ENCODE data around the gene TRDMT1.

The TRDMT1 gene

DNA sequence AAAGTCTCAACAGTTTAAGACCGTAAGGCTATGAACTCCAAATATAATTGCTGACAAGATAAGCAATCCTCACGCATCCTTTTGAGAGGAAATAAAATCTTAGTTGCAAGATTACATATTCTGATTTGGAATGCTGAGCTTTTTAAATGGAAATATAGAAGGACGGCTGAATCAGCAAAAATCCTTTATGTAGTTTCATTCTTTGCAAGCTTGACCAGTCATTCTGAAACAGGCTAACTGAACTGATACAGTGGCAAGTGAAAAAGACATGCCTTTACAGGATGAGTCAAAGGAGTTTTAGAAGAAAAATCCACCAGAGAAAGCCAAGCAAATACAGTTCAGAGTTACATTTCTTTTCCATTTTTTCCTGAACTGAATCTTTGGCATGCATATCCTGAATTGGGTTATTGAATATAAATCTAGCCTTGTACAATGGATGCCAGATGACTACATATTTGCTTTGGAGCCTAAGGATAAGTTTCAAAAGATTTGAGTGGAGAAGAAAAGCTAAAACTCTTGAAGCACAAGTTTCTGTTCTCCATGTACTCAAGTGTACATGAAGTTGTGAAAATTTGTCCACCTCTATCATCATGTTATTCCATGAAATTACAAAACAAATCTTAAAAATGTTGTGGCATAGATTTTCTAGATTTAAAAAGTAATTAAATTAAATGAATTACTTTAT is 30.9 kb upstream of the TRDMT1 start:
- DNase-seq (ENCODE audit: low read depth in 1 of 2, low spot score in 1 of 2) = no peak

- no peak for DNase-seq (ENCODE audit: low read depth in 1 of 2, low spot score in 1 of 2)
Observed at GRCh38 chr10:17231788-17232187, 30.3 kb upstream of the TRDMT1 start.

DNA sequence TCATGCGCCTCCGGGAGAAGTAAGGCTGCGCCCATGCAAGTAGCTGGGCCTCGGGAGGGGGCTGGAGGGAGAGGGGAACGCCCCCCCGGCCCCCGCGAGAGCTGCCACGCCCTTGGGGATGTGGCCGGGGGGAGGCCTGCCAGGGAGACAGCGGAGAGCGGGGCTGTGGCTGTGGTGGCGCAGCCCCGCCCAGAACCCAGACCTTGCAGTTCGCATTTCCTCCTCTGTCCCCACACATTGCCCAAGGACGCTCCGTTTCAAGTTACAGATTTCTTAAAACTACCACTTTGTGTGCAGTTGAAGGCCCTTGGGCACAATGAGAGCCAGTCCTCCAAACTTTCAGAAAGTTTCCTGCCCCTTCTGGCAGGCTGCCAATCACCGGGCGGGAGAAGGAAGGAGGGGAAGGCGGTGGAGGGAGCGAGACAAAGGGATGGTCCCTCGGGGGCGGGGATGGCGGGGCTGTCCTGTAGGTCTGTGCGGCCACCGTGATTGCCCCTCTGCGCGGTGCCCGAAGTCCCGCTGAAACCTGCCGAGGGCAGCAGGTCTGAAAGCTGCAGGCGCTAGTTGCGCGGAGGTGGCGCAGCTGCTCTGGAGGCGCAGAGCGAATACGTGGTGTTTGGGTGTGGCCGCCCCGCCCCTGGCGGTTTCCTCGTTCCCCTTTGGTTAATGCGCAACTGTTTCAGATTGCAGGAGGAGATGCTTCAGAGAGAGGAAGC is 28.7 kb upstream of the TRDMT1 start:
- DNase-seq (ENCODE audit: low read depth in 1 of 2, low spot score in 1 of 2) = peak; percentile 74 to 85

GRCh38 chr10:17229717-17229966 is 28.2 kb upstream of the TRDMT1 start:
- no peak for DNase-seq (ENCODE audit: low read depth in 1 of 2, low spot score in 1 of 2)

- DNase-seq (ENCODE audit: low read depth in 1 of 2, low spot score in 1 of 2) = peak; percentile 32 to 35
Observed at GRCh38 chr10:17229016-17229716, 27.7 kb upstream of the TRDMT1 start.

DNA sequence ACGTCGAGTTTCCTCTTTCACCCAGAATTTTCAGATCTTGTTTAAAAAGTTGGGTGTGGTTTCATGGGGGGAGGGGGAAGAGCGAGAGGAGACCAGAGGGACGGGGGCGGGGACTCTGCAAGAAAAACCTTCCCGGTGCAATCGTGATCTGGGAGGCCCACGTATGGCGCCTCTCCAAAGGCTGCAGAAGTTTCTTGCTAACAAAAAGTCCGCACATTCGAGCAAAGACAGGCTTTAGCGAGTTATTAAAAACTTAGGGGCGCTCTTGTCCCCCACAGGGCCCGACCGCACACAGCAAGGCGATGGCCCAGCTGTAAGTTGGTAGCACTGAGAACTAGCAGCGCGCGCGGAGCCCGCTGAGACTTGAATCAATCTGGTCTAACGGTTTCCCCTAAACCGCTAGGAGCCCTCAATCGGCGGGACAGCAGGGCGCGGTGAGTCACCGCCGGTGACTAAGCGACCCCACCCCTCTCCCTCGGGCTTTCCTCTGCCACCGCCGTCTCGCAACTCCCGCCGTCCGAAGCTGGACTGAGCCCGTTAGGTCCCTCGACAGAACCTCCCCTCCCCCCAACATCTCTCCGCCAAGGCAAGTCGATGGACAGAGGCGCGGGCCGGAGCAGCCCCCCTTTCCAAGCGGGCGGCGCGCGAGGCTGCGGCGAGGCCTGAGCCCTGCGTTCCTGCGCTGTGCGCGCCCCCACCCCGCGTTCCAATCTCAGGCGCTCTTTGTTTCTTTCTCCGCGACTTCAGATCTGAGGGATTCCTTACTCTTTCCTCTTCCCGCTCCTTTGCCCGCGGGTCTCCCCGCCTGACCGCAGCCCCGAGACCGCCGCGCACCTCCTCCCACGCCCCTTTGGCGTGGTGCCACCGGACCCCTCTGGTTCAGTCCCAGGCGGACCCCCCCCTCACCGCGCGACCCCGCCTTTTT is 26.9 kb upstream of the TRDMT1 start, which contains the start of gene VIM:
Gene VIM, plus strand, starts transcription at position 151 of the 925 bp plus-strand sequence. CDS start 1,182 bp downstream, outside the sequence.
- peak; percentile 57 to 77 for DNase-seq (ENCODE audit: low read depth in 1 of 2, low spot score in 1 of 2)

DNA sequence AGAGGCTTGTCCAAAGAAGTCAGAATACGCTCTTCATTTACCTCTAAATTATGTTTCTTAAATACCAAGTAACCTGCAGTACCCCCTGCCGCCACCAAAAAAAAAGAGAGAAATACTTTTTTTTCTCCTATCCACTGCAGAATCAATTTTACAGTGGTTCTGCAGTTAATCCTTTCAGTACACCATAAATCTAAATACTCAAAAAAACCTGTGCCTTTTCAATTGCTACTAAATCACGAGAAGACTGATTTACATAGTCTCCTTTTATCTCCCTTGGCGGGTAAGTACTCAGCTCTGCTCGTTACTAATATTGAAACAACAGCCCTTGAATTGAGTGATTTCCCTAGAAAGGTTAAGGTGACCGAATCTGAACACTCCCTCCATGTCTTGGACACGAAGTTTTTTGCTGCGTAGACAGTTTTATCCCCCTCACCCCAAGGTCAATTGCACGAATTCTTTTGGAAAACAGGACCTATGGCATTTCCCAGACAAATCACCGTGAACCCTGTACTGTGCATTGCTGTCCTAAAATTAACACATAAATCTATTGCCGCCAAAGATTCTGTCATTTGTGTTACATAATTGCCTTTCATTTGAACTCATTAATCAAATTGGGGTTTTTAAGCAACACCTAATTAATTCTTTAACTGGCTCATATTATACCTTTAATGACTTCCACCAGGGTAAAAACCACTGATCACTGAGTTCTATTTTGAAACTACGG is 26.1 kb upstream of the TRDMT1 start:
- DNase-seq (ENCODE audit: low read depth in 1 of 2, low spot score in 1 of 2) = peak in 1 of 2 donors; percentile 25

GRCh38 chr10:17226891-17227303 is 25.4 kb upstream of the TRDMT1 start:
- no peak for DNase-seq (ENCODE audit: low read depth in 1 of 2, low spot score in 1 of 2)

- DNase-seq (ENCODE audit: low read depth in 1 of 2, low spot score in 1 of 2) = no peak
Observed at GRCh38 chr10:17225808-17226207, 24.3 kb upstream of the TRDMT1 start.

- DNase-seq (ENCODE audit: low read depth in 1 of 2, low spot score in 1 of 2) = no peak
Observed at GRCh38 chr10:17222329-17222728, 20.9 kb upstream of the TRDMT1 start.

GRCh38 chr10:17220652-17221100 is 19.2 kb upstream of the TRDMT1 start:
- no peak for DNase-seq (ENCODE audit: low read depth in 1 of 2, low spot score in 1 of 2)

GRCh38 chr10:17219024-17219423 is 17.6 kb upstream of the TRDMT1 start:
- no peak for DNase-seq (ENCODE audit: low read depth in 1 of 2, low spot score in 1 of 2)

GRCh38 chr10:17217631-17218232 is 16.3 kb upstream of the TRDMT1 start:
- DNase-seq (ENCODE audit: low read depth in 1 of 2, low spot score in 1 of 2) = no peak

DNA sequence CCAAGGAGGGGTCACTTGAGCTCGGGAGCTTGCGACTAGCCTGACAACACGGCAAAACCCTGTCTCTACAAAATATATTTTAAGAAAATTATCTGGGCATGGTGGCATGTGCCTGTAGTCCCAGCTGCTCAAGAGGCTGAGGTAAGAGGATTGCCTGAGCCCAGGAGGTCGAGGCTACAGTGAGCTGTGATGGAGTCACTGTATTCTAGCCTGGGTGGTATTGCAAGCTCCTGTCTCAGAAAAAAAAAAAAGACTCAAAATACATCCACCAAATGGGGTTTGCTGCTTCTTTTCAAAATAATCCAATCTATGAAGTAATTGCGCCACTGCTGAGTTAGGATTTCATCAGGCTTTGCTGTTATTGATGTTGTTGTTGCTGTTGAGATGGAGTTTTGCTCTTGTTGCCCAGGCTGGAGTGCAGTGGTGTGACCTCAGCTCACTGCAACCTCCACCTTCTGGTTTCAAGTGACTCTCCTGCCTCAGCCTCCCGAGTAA is 15.5 kb upstream of the TRDMT1 start:
- no peak for DNase-seq (ENCODE audit: low read depth in 1 of 2, low spot score in 1 of 2)

DNA sequence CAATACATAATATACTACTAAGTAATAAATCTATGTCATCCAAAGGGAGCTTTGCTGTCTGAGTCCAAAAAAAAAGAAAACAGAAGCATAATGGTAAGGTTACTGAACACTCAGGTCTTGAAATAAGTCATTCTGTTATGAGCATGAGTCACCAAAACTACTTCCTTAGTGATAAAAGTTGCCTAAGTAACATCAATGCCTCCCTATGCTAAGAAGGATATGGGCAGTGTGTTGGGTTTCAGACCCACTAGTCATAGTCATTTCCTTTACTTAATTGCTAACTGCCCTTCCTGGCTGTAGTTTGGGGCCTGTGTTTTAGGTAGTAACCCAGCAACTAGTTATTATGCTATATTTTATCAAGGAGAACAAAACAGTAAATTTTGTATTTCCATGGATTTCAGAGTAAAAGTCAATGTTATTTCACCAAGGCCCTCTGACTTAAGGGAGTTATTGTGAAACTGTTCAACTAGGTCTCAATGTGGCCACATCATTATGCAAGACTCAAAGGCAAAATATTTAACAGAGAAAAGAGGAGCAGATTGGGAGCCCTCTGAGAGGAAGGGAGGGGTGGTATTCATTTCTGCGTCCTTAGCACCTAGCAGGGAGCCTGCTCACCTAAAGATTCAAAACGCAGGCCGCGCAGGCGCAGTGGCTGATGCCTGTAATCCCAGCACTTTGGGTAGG is 14.9 kb upstream of the TRDMT1 start:
- peak in 1 of 2 donors; percentile 39 for DNase-seq (ENCODE audit: low read depth in 1 of 2, low spot score in 1 of 2)

GRCh38 chr10:17215782-17216122 is 14.3 kb upstream of the TRDMT1 start:
- no peak for DNase-seq (ENCODE audit: low read depth in 1 of 2, low spot score in 1 of 2)

DNA sequence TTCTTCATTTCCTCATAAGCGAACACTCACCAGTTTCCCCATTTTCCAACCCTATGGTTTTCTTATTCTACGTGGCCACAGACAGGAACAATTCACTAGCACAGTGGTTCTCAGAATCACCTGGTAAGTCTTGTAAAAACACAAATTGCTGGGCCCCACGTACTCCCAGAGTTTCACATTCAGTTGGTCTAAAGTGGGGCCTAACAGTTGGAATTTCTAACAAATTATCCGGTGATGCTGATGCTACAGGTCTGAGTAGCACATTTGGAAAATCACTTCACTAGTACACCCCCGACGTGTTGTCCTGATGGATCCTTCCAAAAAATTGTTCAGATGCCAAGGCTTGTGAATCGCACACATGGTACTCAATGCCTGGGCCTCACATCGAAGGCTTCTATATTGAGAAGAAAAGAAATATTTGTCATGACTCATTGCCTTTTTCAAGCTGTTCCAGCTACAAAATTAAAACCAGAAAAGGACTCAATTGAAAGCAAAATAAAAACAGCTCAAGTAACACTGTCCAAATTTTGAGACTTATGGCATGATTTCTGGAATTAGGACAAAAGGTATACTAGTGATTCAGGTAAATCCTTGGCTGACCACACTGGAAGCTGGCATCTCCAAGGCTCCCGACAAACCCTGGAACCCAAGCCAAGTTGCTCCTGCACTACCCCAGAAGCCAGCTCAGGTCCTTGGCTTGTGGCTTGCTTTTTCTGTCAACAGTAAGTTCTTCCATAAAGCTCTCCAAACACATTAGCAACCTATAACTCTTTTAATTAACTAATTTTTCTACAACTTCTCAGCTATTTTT is 13.7 kb upstream of the TRDMT1 start:
- no peak for DNase-seq (ENCODE audit: low read depth in 1 of 2, low spot score in 1 of 2)

DNA sequence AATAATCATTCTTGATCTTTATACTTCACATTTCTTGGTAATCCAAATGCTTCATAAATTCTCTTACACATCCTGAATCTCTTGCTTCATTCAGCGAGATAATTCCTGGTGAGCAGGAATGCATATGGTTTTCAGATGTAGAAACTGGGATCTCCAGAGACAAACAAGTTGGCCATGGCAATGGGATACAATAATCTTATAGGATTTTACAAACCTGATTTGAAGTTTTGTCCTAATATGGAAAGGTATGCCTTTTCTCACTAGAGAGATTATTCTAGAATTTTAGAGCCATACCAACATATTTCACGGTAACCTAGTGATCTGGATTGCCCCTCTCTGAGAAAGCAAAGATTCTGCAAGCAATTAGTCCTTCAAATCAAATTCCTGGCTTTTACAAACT is 13.1 kb upstream of the TRDMT1 start:
- DNase-seq (ENCODE audit: low read depth in 1 of 2, low spot score in 1 of 2) = no peak

Measured in activated CD4-positive, alpha-beta T cell treated with anti-CD3 and anti-CD28 coated beads, Interleukin-2, amount 50 U/mL, for 24 hours (primary cell).